H1 (cell line): ENCODE results near the gene TEAD1. TPM values are rescaled to one million over a fixed set of nuclear protein-coding genes. Genes with fewer than 3 reads are reported as not detected.
A peak's percentile ranks its signal among the peaks of the same experiment; 100 is the strongest.

ENCODE experiments used
- CTCF ChIA-PET: fragments of 300-600 bp; sonication (Branson Sonifier 250); formaldehyde crosslinking; loops from one replicate; lab custom pipeline; 2021; ENCODE audit not compliant: partially characterized antibody; lab: Charles Lee
- POLR2A ChIA-PET: fragments of 300-600 bp; sonication (Branson Sonifier 250); formaldehyde crosslinking; loops from one replicate; lab custom pipeline; 2021; ENCODE audit warnings: inconsistent platforms; ENCODE audit not compliant: partially characterized antibody; lab: Charles Lee
- DNase-seq, 2 experiments: peaks; one replicate each; pipeline versions ENCODE4 v3.0.0 to v3.0.0-alpha.2; 2010 to 2022; ENCODE audit warnings: low spot score in 2 of 2, low read depth in 1 of 2, mixed read lengths in 1 of 2
- FAIRE-seq: peaks from 2 replicates; lab custom pipeline; 2011; peaks lifted over from hg19 to GRCh38; lab: Jason Lieb, UNC
- H2AFZ ChIP-seq: 2 replicates; pipeline ENCODE4 v1.8.1; 2012; ENCODE audit warnings: low read length, inconsistent platforms
- H2AK5ac ChIP-seq: 2 replicates; pipeline ENCODE4 v1.6.1; 2013; ENCODE audit warnings: low read depth, low read length
- H2BK120ac ChIP-seq: replicated peaks from 2 replicates; pipeline ENCODE3; 2013; ENCODE audit warnings: low read depth, low read length, inconsistent platforms
- H2BK12ac ChIP-seq: 2 replicates; pipeline ENCODE4 v1.6.1; 2013; ENCODE audit warnings: low read depth, low read length
- H2BK15ac ChIP-seq: 2 replicates; pipeline ENCODE4 v1.6.1; 2013; ENCODE audit warnings: low read length
- H2BK20ac ChIP-seq: 2 replicates; pipeline ENCODE4 v1.6.1; 2013; ENCODE audit warnings: low read length
- H2BK5ac ChIP-seq: 2 replicates; pipeline ENCODE4 v1.6.1; 2013; ENCODE audit warnings: low read depth, low read length
- H3K14ac ChIP-seq: 2 replicates; pipeline ENCODE4 v1.6.1; 2013; ENCODE audit warnings: inconsistent platforms; ENCODE audit not compliant: insufficient read length
- H3K18ac ChIP-seq: 2 replicates; pipeline ENCODE4 v1.6.1; 2013; ENCODE audit warnings: low read length; ENCODE audit errors: extremely low read depth
- H3K23ac ChIP-seq: 2 replicates; pipeline ENCODE4 v1.6.1; 2013; ENCODE audit warnings: inconsistent platforms; ENCODE audit not compliant: insufficient read length
- H3K23me2 ChIP-seq: 2 replicates; pipeline ENCODE4 v1.6.1; 2013; ENCODE audit warnings: low read depth, low read length
- H3K27ac ChIP-seq: 2 replicates; pipeline ENCODE4 v1.6.1; 2011; ENCODE audit warnings: low read depth, low read length, inconsistent platforms
- H3K27me3 ChIP-seq, 4 experiments: replicated peaks in 1 of 4; 1 replicate in 1 of 4; 2 replicates in 3 of 4; pipeline versions ENCODE4 v1.6.1 to v1.8.1; 2011 to 2013; ENCODE audit warnings: low read length in 3 of 4, mild to moderate bottlenecking in 3 of 4, inconsistent platforms in 2 of 4, mixed read lengths in 2 of 4, moderate library complexity in 1 of 4; ENCODE audit not compliant: control insufficient read depth in 3 of 4, insufficient read depth in 3 of 4; ENCODE audit errors: extremely low read depth in 1 of 4
- H3K36me3 ChIP-seq, 4 experiments: 2 replicates each; pipeline versions ENCODE4 v1.6.1 to v1.8.1; 2011 to 2013; ENCODE audit warnings: mild to moderate bottlenecking in 4 of 4, low read length in 3 of 4, moderate library complexity in 2 of 4, control low read depth in 1 of 4, inconsistent platforms in 1 of 4; ENCODE audit not compliant: insufficient read depth in 4 of 4, control insufficient read depth in 2 of 4
- H3K4ac ChIP-seq: replicated peaks from 2 replicates; pipeline ENCODE3; 2013; ENCODE audit warnings: low read length, low read depth, mixed read lengths, inconsistent platforms; ENCODE audit not compliant: insufficient read length
- H3K4me1 ChIP-seq, 4 experiments: replicated peaks in 1 of 4; 1 replicate in 1 of 4; 2 replicates in 3 of 4; pipeline versions ENCODE4 v1.6.1 to v1.8.1; 2011 to 2013; ENCODE audit warnings: low read length in 3 of 4, inconsistent platforms in 2 of 4, mixed read lengths in 1 of 4; ENCODE audit not compliant: insufficient read depth in 4 of 4, control insufficient read depth in 3 of 4
- H3K4me2 ChIP-seq, 2 experiments: 2 replicates each; pipeline versions ENCODE4 v1.6.1 to v1.8.1; 2011 to 2013; ENCODE audit warnings: low read depth in 2 of 2, low read length in 2 of 2, control low read depth in 1 of 2, inconsistent platforms in 1 of 2, mild to moderate bottlenecking in 1 of 2; ENCODE audit not compliant: insufficient read depth in 1 of 2
- H3K4me3 ChIP-seq, 4 experiments: fragments of 200-600, 300-600 bp in 1 of 4; sonication (generic), shearing (Covaris generic), sonication (Bioruptor Twin) in 1 of 4; 2 replicates each; pipeline versions ENCODE4 v1.5.1 to v1.8.1; 2011 to 2016; ENCODE audit warnings: low read length in 4 of 4, low read depth in 3 of 4, control low read depth in 2 of 4, inconsistent platforms in 2 of 4, mild to moderate bottlenecking in 2 of 4, mixed read lengths in 1 of 4, moderate library complexity in 1 of 4; ENCODE audit not compliant: insufficient read depth in 2 of 4; ENCODE audit errors: extremely low read depth in 1 of 4
- H3K56ac ChIP-seq: replicated peaks from 2 replicates; pipeline ENCODE3; 2013; ENCODE audit warnings: low read depth, mild to moderate bottlenecking, mixed read lengths, low read length, inconsistent platforms; ENCODE audit not compliant: insufficient read length
- H3K79me1 ChIP-seq: 2 replicates; pipeline ENCODE4 v1.6.1; 2013; ENCODE audit warnings: low read depth, low read length, control low read depth
- H3K79me2 ChIP-seq, 2 experiments: 2 replicates each; pipeline versions ENCODE4 v1.6.1 to v1.8.1; 2012 to 2013; ENCODE audit warnings: low read length in 2 of 2, mild to moderate bottlenecking in 2 of 2, inconsistent platforms in 1 of 2; ENCODE audit not compliant: insufficient read depth in 2 of 2, control insufficient read depth in 1 of 2
- H3K9ac ChIP-seq, 4 experiments: replicated peaks in 1 of 4; 1 replicate in 1 of 4; 2 replicates in 3 of 4; pipeline versions ENCODE4 v1.6.1 to v1.8.1; 2011 to 2013; ENCODE audit warnings: low read depth in 3 of 4, low read length in 3 of 4, control low read depth in 2 of 4, mild to moderate bottlenecking in 2 of 4, moderate library complexity in 2 of 4, inconsistent platforms in 1 of 4; ENCODE audit errors: extremely low read depth in 1 of 4
- H3K9me3 ChIP-seq, 2 experiments: 2 replicates each; pipeline versions ENCODE4 v1.6.1 to v1.8.1; 2012 to 2013; ENCODE audit warnings: mild to moderate bottlenecking in 2 of 2, moderate library complexity in 2 of 2, control low read depth in 1 of 2, inconsistent platforms in 1 of 2, low read depth in 1 of 2, low read length in 1 of 2, mixed read lengths in 1 of 2; ENCODE audit not compliant: insufficient read depth in 2 of 2
- H4K20me1 ChIP-seq, 2 experiments: replicated peaks in 1 of 2; 2 replicates each; pipeline versions ENCODE3 to v1.8.1; 2011 to 2013; ENCODE audit warnings: inconsistent platforms in 2 of 2, low read length in 2 of 2, mild to moderate bottlenecking in 1 of 2; ENCODE audit not compliant: insufficient read depth in 2 of 2, control insufficient read depth in 1 of 2
- H4K5ac ChIP-seq: 2 replicates; pipeline ENCODE4 v1.6.1; 2013; ENCODE audit warnings: low read length, low read depth, mixed read lengths, inconsistent platforms; ENCODE audit not compliant: insufficient read length
- H4K8ac ChIP-seq: 2 replicates; pipeline ENCODE4 v1.8.0; 2013; ENCODE audit warnings: mild to moderate bottlenecking, moderate library complexity, low read length, inconsistent platforms; ENCODE audit not compliant: insufficient read depth; ENCODE audit errors: extremely low read depth
- H4K91ac ChIP-seq: replicated peaks from 2 replicates; pipeline ENCODE3; 2013; ENCODE audit warnings: low read length, mixed read lengths, inconsistent platforms; ENCODE audit not compliant: insufficient read length
- CHD2 ChIP-seq: IDR thresholded peaks from 2 replicates; pipeline ENCODE4 v1.6.1; 2012; ENCODE audit warnings: low read length, improper control_type of control experiment
- TBP ChIP-seq: IDR thresholded peaks from 2 replicates; pipeline ENCODE4 v1.6.1; 2011; ENCODE audit warnings: low read depth, low read length, improper control_type of control experiment
- WGBS, 2 experiments: shearing (Covaris generic) in 1 of 2; methylation state at CpG; one replicate each; pipeline versions ENCODE4 v1.1.6 to v1.1.7; 2013 to 2015; ENCODE audit warnings: low lambda C conversion rate in 2 of 2, mixed read lengths in 2 of 2, inconsistent platforms in 1 of 2, low coverage in 1 of 2, missing lambda C conversion rate in 1 of 2; ENCODE audit not compliant: insufficient replicate concordance in 2 of 2, insufficient coverage in 1 of 2, insufficient read length in 1 of 2; ENCODE audit errors: extremely low coverage in 1 of 2, missing lambda C conversion rate in 1 of 2; 5-methylcytosine and 5-hydroxymethylcytosine counted together
- polyA plus RNA-seq, 7 experiments: library from polyadenylated mRNA; depleted of rRNA in 3 of 7; stranded (reverse) in 5 of 7; unstranded in 2 of 7; fragments of >200 nt in 5 of 7; fragments of 200-250 nt in 2 of 7; gene quantifications; 1 replicate in 5 of 7; 2 replicates in 1 of 7; 4 replicates in 1 of 7; pipeline versions ENCODE4 v1.2.1 to v1.2.3, GENCODE V29; 2011 to 2013; ENCODE audit warnings: missing spikeins in 2 of 7, mixed read lengths in 2 of 7
- total RNA-seq: library from RNA; stranded (reverse); fragmentation: NEBNext Ultra II Directional; extraction: Animal tissue kit (Norgen Biotek cat#: 25700); gene quantifications from 2 replicates; pipeline ENCODE4 v1.2.1, GENCODE V29; 2021

The TEAD1 gene
- total and polyA plus RNA-seq, 2 of the 8 experiments (the other 6 are each of a cell fraction or from before 2014, with no cell fraction given) = 15.6 to 67.4 TPM

DNA sequence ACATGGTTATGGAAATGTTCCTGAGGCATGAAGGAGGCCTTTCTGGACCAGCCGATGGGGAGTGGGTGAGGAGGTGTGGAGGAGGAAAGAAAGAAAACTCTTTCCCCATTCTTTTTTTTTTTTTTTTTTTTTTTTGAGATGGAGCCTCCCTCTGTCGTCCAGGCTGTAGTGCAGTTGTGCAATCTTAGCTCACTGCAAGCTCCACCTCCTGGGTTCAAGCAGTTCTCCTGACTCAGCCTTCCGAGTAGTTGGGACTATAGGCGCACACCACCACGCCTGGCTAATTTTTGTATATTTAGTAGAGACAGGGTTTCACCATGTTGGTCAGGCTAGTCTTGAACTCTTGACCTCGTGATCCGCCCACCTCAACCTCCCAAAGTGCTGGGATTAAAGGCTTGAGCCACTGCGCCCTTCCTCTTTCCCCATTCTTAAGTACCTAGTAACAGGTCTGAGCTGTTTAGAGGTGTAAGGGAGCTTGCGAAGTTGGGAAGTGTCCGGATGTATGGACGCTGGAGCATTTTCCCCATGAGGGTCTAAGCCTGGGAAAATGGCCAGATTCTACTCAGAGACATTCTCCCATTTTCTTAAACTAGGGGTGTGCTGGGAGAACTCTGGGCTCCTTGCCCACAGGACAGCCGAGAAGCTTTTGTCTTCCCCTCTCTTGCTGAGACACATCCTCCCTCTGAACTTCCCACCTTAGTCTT, 135.8 kb downstream of the TEAD1 start:
- no peak overlapping the region for H3K23ac ChIP-seq
- no peaks in the 10 kb centered on the region for H4K20me1 ChIP-seq
- no peak overlapping the region for H3K4ac ChIP-seq
- no peak overlapping the region for H2AK5ac ChIP-seq
- no peak overlapping the region for H4K8ac ChIP-seq
- H2AFZ ChIP-seq = no peak overlapping the region
- H3K27ac ChIP-seq = no peak overlapping the region
- peaks cover 0 to 90% of the 10 kb centered on the region in 2 experiments; a peak in 3 of 4 replicates for H3K79me2 ChIP-seq
- WGBS, 2 experiments = 83% methylated on average over 11 of the region's 12 CpGs; no CpG with 5 or more reads in 1 of the 2 experiments
- no peak overlapping the region for H3K4me3 ChIP-seq
- no peak overlapping the region for H2BK5ac ChIP-seq
- no peak overlapping the region for H2BK20ac ChIP-seq
- H2BK15ac ChIP-seq = no peak overlapping the region
- no peaks in the 10 kb centered on the region for H3K9me3 ChIP-seq
- no peak overlapping the region for H3K4me2 ChIP-seq
- no peak overlapping the region for H4K5ac ChIP-seq
- H4K91ac ChIP-seq = no peak overlapping the region
- 0 out of 2 replicates have a peak overlapping the region, but pooled peaks have one; percentile 28 for H3K18ac ChIP-seq
- no peak overlapping the region for H3K14ac ChIP-seq
- TF ChIP-seq CHD2 (no peak), TBP (no peak)
- TF ChIP-seq, all 59 proteins: peak for 0
- Histone ChIP-seq H3K36me3 (no peaks in the 10 kb centered on the region), H2BK120ac (no peak overlapping the region), H3K79me1 (peaks cover 12% of the 10 kb centered on the region; the same call in 1 of the 2 replicates), H2BK12ac (no peak overlapping the region), H3K23me2 (no peaks in the 10 kb centered on the region), H3K27me3 (no peaks in the 10 kb centered on the region), H3K56ac (no peak overlapping the region), H3K4me1 (peaks cover 5 to 18% (median 12%) of the 10 kb centered on the region in 4 experiments), H3K9ac (no peak overlapping the region)
- no peak for FAIRE-seq
- DNase-seq = no peak
- ChIA-PET POLR2A (interaction anchor here (0.6 kb wide), 1 partner anchor 8 kb away, joined by 3 read pairs; no protein-coding TSS in a partner anchor), CTCF (interaction anchor here (0.6 to 1.2 kb wide), 2 partner anchors 25 to 218 kb away, joined by 3 read pairs; no protein-coding TSS in a partner anchor)
